K562 (cell line): Measurements from ENCODE around the gene GALNT7. TPM values are rescaled to one million over a fixed set of nuclear protein-coding genes. Genes with fewer than 3 reads are reported as not detected.

ENCODE experiments used
- ATAC-seq: fragments of 200-7000 bp; cut with Tn5 transposase; 3 replicates; pipeline ENCODE4 v1.9.1; 2020; ENCODE audit warnings: moderate library complexity
- BruUV-seq: library from RNA; stranded (reverse); fragments of 400-500 nt; replicated peaks from 2 replicates; lab custom pipeline; 2021; lab: Mats Ljungman, UMichigan
- CTCF ChIA-PET: fragments of 300-600 bp; formaldehyde crosslinking; extraction: SDS; loops from one replicate; lab custom pipeline; 2021; ENCODE audit warnings: low intra/inter-chr PET ratio; lab: Yijun Ruan, JAX
- POLR2A ChIA-PET: fragments of 300-600, 350-650 bp; sonication (Branson Sonifier 250); formaldehyde crosslinking; extraction: SDS; loops from one replicate; lab custom pipeline; 2021; ENCODE audit warnings: antibody characterized with exemption, inconsistent platforms; lab: Yijun Ruan, JAX
- DNase-seq, 4 experiments: peaks; one replicate each; pipeline versions ENCODE4 v3.0.0 to v3.0.0-alpha.2; 2011 to 2018; ENCODE audit warnings: low spot score in 3 of 4, mixed read lengths in 3 of 4; ENCODE audit errors: extremely low read depth in 1 of 4
- FAIRE-seq: peaks from 2 replicates; lab custom pipeline; 2011; peaks lifted over from hg19 to GRCh38; lab: Jason Lieb, UNC
- H2AFZ ChIP-seq: 2 replicates; pipeline ENCODE4 v1.6.0; 2011; ENCODE audit warnings: low read depth, low read length, control low read depth, inconsistent platforms
- H3K27ac ChIP-seq: fragments of 200-600 bp; 3 replicates; pipeline ENCODE4 v1.8.0; 2011; ENCODE audit warnings: low read depth, mild to moderate bottlenecking, control low read depth, inconsistent platforms, low read length, moderate library complexity, mixed read lengths; ENCODE audit errors: extremely low read depth
- H3K27me3 ChIP-seq, 2 experiments: fragments of 300-600 bp in 1 of 2; 2 replicates in 1 of 2; 3 replicates in 1 of 2; pipeline versions ENCODE4 v1.6.0 to v1.8.0; 2011; ENCODE audit warnings: inconsistent platforms in 2 of 2, low read length in 2 of 2, mild to moderate bottlenecking in 1 of 2, mixed read lengths in 1 of 2, moderate library complexity in 1 of 2; ENCODE audit not compliant: control insufficient read depth in 2 of 2, insufficient read depth in 2 of 2
- H3K36me3 ChIP-seq: fragments of 300-600 bp; 3 replicates; pipeline ENCODE4 v1.8.0; 2011; ENCODE audit warnings: mild to moderate bottlenecking, low read length, inconsistent platforms; ENCODE audit not compliant: control insufficient read depth, insufficient read depth
- H3K4me1 ChIP-seq, 2 experiments: fragments of 200-600 bp in 1 of 2; replicated peaks in 1 of 2; 2 replicates in 1 of 2; 3 replicates in 1 of 2; pipeline versions ENCODE4 v1.5.1 to v1.8.0; 2011; ENCODE audit warnings: inconsistent platforms in 2 of 2, low read length in 2 of 2, mild to moderate bottlenecking in 1 of 2, mixed read lengths in 1 of 2, moderate library complexity in 1 of 2; ENCODE audit not compliant: control insufficient read depth in 2 of 2, insufficient read depth in 2 of 2
- H3K4me2 ChIP-seq: 2 replicates; pipeline ENCODE4 v1.6.1; 2011; ENCODE audit warnings: low read length, control low read depth, inconsistent platforms, mixed read lengths; ENCODE audit not compliant: insufficient read depth
- H3K4me3 ChIP-seq: fragments of 200-600 bp; sonication (generic), shearing (Covaris generic); 2 replicates; pipeline ENCODE4 v1.5.1; 2016; ENCODE audit warnings: control low read depth, inconsistent platforms
- H3K79me2 ChIP-seq: fragments of 200-600 bp; 3 replicates; pipeline ENCODE4 v1.8.0; 2011; ENCODE audit warnings: low read length, inconsistent platforms; ENCODE audit not compliant: control insufficient read depth, insufficient read depth
- H3K9ac ChIP-seq, 2 experiments: 2 replicates each; pipeline versions ENCODE4 v1.6.0 to v1.6.1; 2011; ENCODE audit warnings: low read depth in 2 of 2, low read length in 2 of 2, control low read depth in 1 of 2, inconsistent platforms in 1 of 2, mild to moderate bottlenecking in 1 of 2, mixed read lengths in 1 of 2; ENCODE audit not compliant: insufficient read depth in 1 of 2
- H3K9me1 ChIP-seq: one replicate; pipeline ENCODE4 v1.6.0; 2011; ENCODE audit warnings: inconsistent platforms, mild to moderate bottlenecking, low read length, moderate library complexity; ENCODE audit not compliant: control insufficient read depth, insufficient read depth
- H3K9me3 ChIP-seq: replicated peaks from 2 replicates; pipeline ENCODE4 v1.5.1; 2011; ENCODE audit warnings: low read depth, low read length, inconsistent platforms; ENCODE audit not compliant: control insufficient read depth, insufficient read depth
- H4K20me1 ChIP-seq: replicated peaks from 2 replicates; pipeline ENCODE4 v1.6.1; 2011; ENCODE audit warnings: low read length, inconsistent platforms, mixed read lengths; ENCODE audit not compliant: control insufficient read depth, insufficient read depth
- ARHGAP35 ChIP-seq: fragments of 450-650 bp; IDR thresholded peaks from 2 replicates; pipeline ENCODE4 v1.6.1; 2018; ENCODE audit not compliant: partially characterized antibody
- ARID2 ChIP-seq: fragments of 450-650 bp; IDR thresholded peaks from 2 replicates; pipeline ENCODE4 v1.6.1; 2017; ENCODE audit warnings: antibody characterized with exemption, mild to moderate bottlenecking
- BCL6 ChIP-seq: fragments of 250-450 bp; sonication (Bioruptor Pico); IDR thresholded peaks from 2 replicates; pipeline ENCODE4 v1.4.0; 2020
- CBX3 ChIP-seq, 2 experiments: IDR thresholded peaks; 1 replicate in 1 of 2; 2 replicates in 1 of 2; pipeline ENCODE4 v1.6.1; 2012; ENCODE audit warnings: inconsistent platforms in 2 of 2, low read length in 2 of 2, borderline replicate concordance in 1 of 2, control low read depth in 1 of 2
- CTBP1 ChIP-seq: fragments of 450-650 bp; IDR thresholded peaks from 2 replicates; pipeline ENCODE4 v1.6.1; 2016; ENCODE audit warnings: borderline replicate concordance
- NCOA6 ChIP-seq: fragments of 450-650 bp; IDR thresholded peaks from 2 replicates; pipeline ENCODE4 v1.6.1; 2017; ENCODE audit warnings: mild to moderate bottlenecking
- NFXL1 ChIP-seq: fragments of 450-650 bp; formaldehyde crosslinking; IDR thresholded peaks from 2 replicates; pipeline ENCODE4 v1.4.0; 2021; ENCODE audit warnings: mild to moderate bottlenecking
- NR2C1 ChIP-seq, 2 experiments: fragments of 450-650 bp; IDR thresholded peaks; 2 replicates each; pipeline ENCODE4 v1.6.1; 2017; ENCODE audit warnings: mild to moderate bottlenecking in 2 of 2, antibody characterized with exemption in 1 of 2, inconsistent platforms in 1 of 2, missing compliant biosample characterization in 1 of 2, missing genetic modification characterization in 1 of 2
- PHTF2 ChIP-seq: fragments of 250-450 bp; sonication (Bioruptor Pico); IDR thresholded peaks from 2 replicates; pipeline ENCODE4 v1.5.0; 2021; ENCODE audit warnings: mild to moderate bottlenecking
- POLR3A ChIP-seq: IDR thresholded peaks from 2 replicates; pipeline ENCODE4 v1.6.1; 2011; ENCODE audit warnings: borderline replicate concordance, mild to moderate bottlenecking, moderate library complexity; ENCODE audit not compliant: insufficient read length, insufficient read depth; ENCODE audit errors: extremely low read depth
- PTTG1 ChIP-seq: fragments of 450-650 bp; IDR thresholded peaks from 2 replicates; pipeline ENCODE4 v1.6.1; 2016; ENCODE audit warnings: low read depth, mild to moderate bottlenecking, missing genetic modification characterization, missing compliant biosample characterization
- SP1 ChIP-seq: sonication (generic); formaldehyde crosslinking; IDR thresholded peaks from 2 replicates; pipeline ENCODE4 v1.8.1; 2022; ENCODE audit warnings: mild to moderate bottlenecking, missing genetic modification reagents
- STAT5B ChIP-seq: fragments of 250-450 bp; sonication (Bioruptor Pico); IDR thresholded peaks from 2 replicates; pipeline ENCODE4 v1.8.0; 2021; ENCODE audit warnings: mild to moderate bottlenecking, inconsistent platforms
- ZNF311 ChIP-seq: fragments of 250-450 bp; sonication (Bioruptor Pico); IDR thresholded peaks from 2 replicates; pipeline ENCODE4 v1.4.0; 2020; ENCODE audit warnings: mild to moderate bottlenecking, moderate library complexity
- ZNF766 ChIP-seq: fragments of 200-800 bp; sonication (Bioruptor generic); conservative IDR thresholded peaks from 2 replicates; pipeline ENCODE4 v1.6.1; 2016; ENCODE audit warnings: missing genetic modification characterization, missing compliant biosample characterization
- ZNF830 ChIP-seq: fragments of 250-450 bp; sonication (Bioruptor Pico); IDR thresholded peaks from 2 replicates; pipeline ENCODE4 v1.5.0; 2021; ENCODE audit warnings: mild to moderate bottlenecking
- ZSCAN32 ChIP-seq: fragments of 450-650 bp; formaldehyde crosslinking; IDR thresholded peaks from 2 replicates; pipeline ENCODE4 v1.4.0; 2020; ENCODE audit warnings: mild to moderate bottlenecking, moderate library complexity
- in situ Hi-C: fragments of 300-500 bp; cut with MboI; formaldehyde crosslinking; loops from 4 replicates; pipeline ENCODE4 v1.15.0; 2018; ENCODE audit warnings: inconsistent platforms, mixed read lengths
- intact Hi-C: fragments of 100-400 bp; cut with micrococcal nuclease; formaldehyde crosslinking; loops from 2 replicates; pipeline ENCODE4 v1.14.2; 2022
- polyA plus RNA-seq, 8 experiments: library from polyadenylated mRNA; depleted of rRNA in 4 of 8; stranded (reverse) in 5 of 8; unstranded in 3 of 8; fragments of >200 nt; fragmentation: Nextera tagmentation in 2 of 8; fragmentation: Illumina TruSeq in 1 of 8; extraction: Ambion mirVana in 2 of 8; extraction: Trizol in 1 of 8; gene quantifications; 2 replicates each; pipeline versions ENCODE4 v1.2.1 to v1.2.3, GENCODE V29; 2011 to 2014; ENCODE audit warnings: inconsistent platforms in 1 of 8, missing spikeins in 1 of 8
- total RNA-seq, 7 experiments: library from RNA; depleted of rRNA in 6 of 7; stranded (reverse); fragments of >200 nt in 6 of 7; fragmentation: Illumina TruSeq in 2 of 7; extraction: Trizol in 2 of 7; gene quantifications; 2 replicates each; pipeline versions ENCODE4 v1.2.1 to v1.2.3, GENCODE V29; 2011 to 2021; ENCODE audit warnings: low replicate concordance in 1 of 7
- TF ChIP-seq, protein P1 (sequence below): fragments of 250-450 bp; sonication (Bioruptor Pico); IDR thresholded peaks from 2 replicates; pipeline ENCODE4 v1.5.0; 2021
- TF ChIP-seq, protein P2 (sequence below): fragments of 250-450 bp; sonication (Bioruptor Pico); IDR thresholded peaks from 2 replicates; pipeline ENCODE4 v1.4.0; 2020; ENCODE audit warnings: borderline replicate concordance

Gene GALNT7
- total and polyA plus RNA-seq, 9 of the 15 experiments (the other 6 are each of a cell fraction or from before 2014, with no cell fraction given): 16.7 to 38.7 (median 31.1) TPM

DNA sequence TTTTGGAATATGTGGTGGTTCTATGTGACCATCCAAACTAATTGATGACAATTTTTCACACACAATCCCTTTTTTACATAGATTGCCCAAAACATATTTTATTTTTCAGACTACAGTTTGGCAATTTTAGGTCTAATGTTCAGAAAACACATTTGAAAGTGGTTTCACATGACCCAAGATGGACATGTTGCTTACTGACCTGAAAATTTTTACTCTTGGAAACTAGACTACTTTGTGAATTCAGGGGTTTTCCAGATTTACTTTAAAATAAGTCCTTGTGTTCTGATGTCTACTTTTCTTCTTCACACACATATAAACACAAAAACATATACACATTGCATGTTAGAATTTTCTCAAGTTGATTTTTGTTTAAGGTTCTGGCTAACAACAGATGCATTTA, 86.0 kb downstream of the GALNT7 start:
- Histone ChIP-seq H3K27me3 (no peaks in the 10 kb centered on the region), H3K27ac (no peak overlapping the region), H3K4me3 (no peak overlapping the region), H3K79me2 (peaks cover 48% of the 10 kb centered on the region; the same call in 2 of the 3 replicates), H3K9me3 (no peaks in the 10 kb centered on the region; the same call in 1 of the 2 replicates), H3K9ac (no peak overlapping the region), H3K36me3 (peaks cover 5% of the 10 kb centered on the region; the same call in 2 of the 3 replicates), H2AFZ (no peak overlapping the region), H3K9me1 (no peaks in the 10 kb centered on the region), H4K20me1 (peaks cover 14% of the 10 kb centered on the region; the same call in 1 of the 2 replicates), H3K4me2 (no peak overlapping the region), H3K4me1 (peaks cover 2 to 13% of the 10 kb centered on the region in 2 experiments; a peak in 4 of 5 replicates)
- in situ Hi-C loops: loop anchor here (5.0 kb wide), 1 partner anchor 237 kb away; no protein-coding TSS in a partner anchor
- TF ChIP-seq, protein P1, sequence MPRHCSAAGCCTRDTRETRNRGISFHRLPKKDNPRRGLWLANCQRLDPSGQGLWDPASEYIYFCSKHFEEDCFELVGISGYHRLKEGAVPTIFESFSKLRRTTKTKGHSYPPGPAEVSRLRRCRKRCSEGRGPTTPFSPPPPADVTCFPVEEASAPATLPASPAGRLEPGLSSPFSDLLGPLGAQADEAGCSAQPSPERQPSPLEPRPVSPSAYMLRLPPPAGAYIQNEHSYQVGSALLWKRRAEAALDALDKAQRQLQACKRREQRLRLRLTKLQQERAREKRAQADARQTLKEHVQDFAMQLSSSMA: no peak
- no peak for TF ChIP-seq ZNF311 (CRISPR knock-in tag)
- no peak for TF ChIP-seq ZNF830 (CRISPR knock-in tag)
- no peak for TF ChIP-seq NR2C1 (IDR thresholded peaks at IDR 0.05)
- no peak for TF ChIP-seq NR2C1 (tag; IDR thresholded peaks at IDR 0.05)
- TF ChIP-seq STAT5B (CRISPR knock-in tag): no peak
- TF ChIP-seq, protein P2, sequence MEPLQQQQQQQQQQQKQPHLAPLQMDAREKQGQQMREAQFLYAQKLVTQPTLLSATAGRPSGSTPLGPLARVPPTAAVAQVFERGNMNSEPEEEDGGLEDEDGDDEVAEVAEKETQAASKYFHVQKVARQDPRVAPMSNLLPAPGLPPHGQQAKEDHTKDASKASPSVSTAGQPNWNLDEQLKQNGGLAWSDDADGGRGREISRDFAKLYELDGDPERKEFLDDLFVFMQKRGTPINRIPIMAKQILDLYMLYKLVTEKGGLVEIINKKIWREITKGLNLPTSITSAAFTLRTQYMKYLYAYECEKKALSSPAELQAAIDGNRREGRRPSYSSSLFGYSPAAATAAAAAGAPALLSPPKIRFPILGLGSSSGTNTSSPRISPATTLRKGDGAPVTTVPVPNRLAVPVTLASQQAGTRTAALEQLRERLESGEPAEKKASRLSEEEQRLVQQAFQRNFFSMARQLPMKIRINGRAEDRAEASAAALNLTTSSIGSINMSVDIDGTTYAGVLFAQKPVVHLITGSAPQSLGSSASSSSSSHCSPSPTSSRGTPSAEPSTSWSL: no peak
- no peak for TF ChIP-seq SP1 (CRISPR knock-in tag)
- no peak for TF ChIP-seq NCOA6
- TF ChIP-seq ARID2: no peak
- no peak for TF ChIP-seq CBX3 (IDR thresholded peaks at IDR 0.05; ENCODE audit: borderline replicate concordance in 1 of 2, low read length in 2 of 2)
- TF ChIP-seq CTBP1: no peak
- no peak for TF ChIP-seq BCL6 (CRISPR knock-in tag)
- TF ChIP-seq ZNF766 (CRISPR knock-in tag): no peak
- TF ChIP-seq PHTF2 (CRISPR knock-in tag): no peak
- TF ChIP-seq ARHGAP35: no peak
- TF ChIP-seq NFXL1: no peak
- TF ChIP-seq POLR3A: no peak
- TF ChIP-seq PTTG1 (tag): no peak
- TF ChIP-seq ZSCAN32 (CRISPR knock-in tag): no peak
- no TSS peak for BruUV-seq
- ChIA-PET POLR2A (no interaction called here), CTCF (no interaction called here)
- FAIRE-seq (no peak), DNase-seq (no peak), ATAC-seq (no peak)
- intact Hi-C loops: loop anchor here (10.0 kb wide), 1 partner anchor 360 kb away; no protein-coding TSS in a partner anchor
